ENCODE data around the gene SMC1B.
"Not testable (repeated sequence)": the region's sequence is repeated elsewhere in the genome, so short reads cannot be mapped to it uniquely, and the experiment has no call there.

SMC1B gene

GRCh38 chr22:45332001-45332400 lies 81.4 kb downstream of the SMC1B start:
- H3K9me3 ChIP-seq (ENCODE audit: control insufficient read depth, low read length), result no peaks in the 10 kb centered on the region
- no peaks in the 10 kb centered on the region for H3K4me1 ChIP-seq (ENCODE audit: control insufficient read depth, insufficient read depth, low read length, poor library complexity, severe bottlenecking)
- H3K4me3 ChIP-seq (ENCODE audit: extremely low read depth, insufficient read depth, low read length, poor library complexity, severe bottlenecking), result no peak overlapping the region
- no peak overlapping the region for H3K27ac ChIP-seq (ENCODE audit: low read depth, low read length, severe bottlenecking)
- WGBS, 2 experiments (ENCODE audit: insufficient coverage in 2 of 2), result 95 to 97% methylated on average over 6 of the region's 7 CpGs
- peaks cover 74% of the 10 kb centered on the region for H3K36me3 ChIP-seq (ENCODE audit: control insufficient read depth, insufficient read depth, low read length)

- Histone ChIP-seq H3K4me1 (ENCODE audit: control insufficient read depth, insufficient read depth, low read length, poor library complexity, severe bottlenecking) (no peaks in the 10 kb centered on the region), H3K9me3 (ENCODE audit: control insufficient read depth, low read length) (no peaks in the 10 kb centered on the region), H3K27ac (ENCODE audit: low read depth, low read length, severe bottlenecking) (no peak overlapping the region), H3K36me3 (ENCODE audit: control insufficient read depth, insufficient read depth, low read length) (peaks cover 70% of the 10 kb centered on the region), H3K4me3 (ENCODE audit: extremely low read depth, insufficient read depth, low read length, poor library complexity, severe bottlenecking) (no peak overlapping the region)
- whole genome bisulfite sequencing, 2 experiments (ENCODE audit: insufficient coverage in 2 of 2), result 93% methylated on average over 5 to 9 of the region's 9 CpGs
Measured at GRCh38 chr22:45331486-45331885, 81.9 kb downstream of the SMC1B start.

- Histone ChIP-seq H3K9me3 (ENCODE audit: control insufficient read depth, low read length) (no peaks in the 10 kb centered on the region), H3K36me3 (ENCODE audit: control insufficient read depth, insufficient read depth, low read length) (peaks cover 69% of the 10 kb centered on the region), H3K27ac (ENCODE audit: low read depth, low read length, severe bottlenecking) (no peak overlapping the region), H3K4me1 (ENCODE audit: control insufficient read depth, insufficient read depth, low read length, poor library complexity, severe bottlenecking) (no peaks in the 10 kb centered on the region), H3K4me3 (ENCODE audit: extremely low read depth, insufficient read depth, low read length, poor library complexity, severe bottlenecking) (no peak overlapping the region)
- 99% methylated on average over 15 to 18 of the region's 19 CpGs for WGBS, 2 experiments (ENCODE audit: insufficient coverage in 2 of 2)
Measured at GRCh38 chr22:45330548-45330947, 82.9 kb downstream of the SMC1B start.

- 97% methylated on average over 12 of the region's 12 CpGs for WGBS, 2 experiments (ENCODE audit: insufficient coverage in 2 of 2)
- H3K4me3 ChIP-seq (ENCODE audit: extremely low read depth, insufficient read depth, low read length, poor library complexity, severe bottlenecking), result no peak overlapping the region
- H3K27ac ChIP-seq (ENCODE audit: low read depth, low read length, severe bottlenecking), result no peak overlapping the region
Measured at GRCh38 chr22:45329530-45329936, 83.9 kb downstream of the SMC1B start.

GRCh38 chr22:45328822-45329529 lies 84.4 kb downstream of the SMC1B start:
- Histone ChIP-seq H3K4me3 (ENCODE audit: extremely low read depth, insufficient read depth, low read length, poor library complexity, severe bottlenecking) (no peak overlapping the region), H3K27ac (ENCODE audit: low read depth, low read length, severe bottlenecking) (no peak overlapping the region), H3K36me3 (ENCODE audit: control insufficient read depth, insufficient read depth, low read length) (peaks cover 69% of the 10 kb centered on the region), H3K4me1 (ENCODE audit: control insufficient read depth, insufficient read depth, low read length, poor library complexity, severe bottlenecking) (no peaks in the 10 kb centered on the region), H3K9me3 (ENCODE audit: control insufficient read depth, low read length) (no peaks in the 10 kb centered on the region)
- WGBS, 2 experiments (ENCODE audit: insufficient coverage in 2 of 2), result 90 to 95% methylated on average over 6 to 8 of the region's 8 CpGs

More at GRCh38 chr22:45329530-45329936, 83.9 kb downstream of the SMC1B start:
- Histone ChIP-seq H3K4me1 (ENCODE audit: control insufficient read depth, insufficient read depth, low read length, poor library complexity, severe bottlenecking) (no peaks in the 10 kb centered on the region), H3K9me3 (ENCODE audit: control insufficient read depth, low read length) (no peaks in the 10 kb centered on the region), H3K36me3 (ENCODE audit: control insufficient read depth, insufficient read depth, low read length) (peaks cover 66% of the 10 kb centered on the region)

GRCh38 chr22:45328261-45328660 lies 85.1 kb downstream of the SMC1B start:
- H3K4me1 ChIP-seq (ENCODE audit: control insufficient read depth, insufficient read depth, low read length, poor library complexity, severe bottlenecking); H3K9me3 ChIP-seq (ENCODE audit: control insufficient read depth, low read length); H3K4me3 ChIP-seq (ENCODE audit: extremely low read depth, insufficient read depth, low read length, poor library complexity, severe bottlenecking); H3K27ac ChIP-seq (ENCODE audit: low read depth, low read length, severe bottlenecking): not testable (repeated sequence)
- H3K36me3 ChIP-seq (ENCODE audit: control insufficient read depth, insufficient read depth, low read length), result peaks cover 77% of the 10 kb centered on the region
- 86 to 100% methylated on average over 4 to 6 of the region's 8 CpGs for WGBS, 2 experiments (ENCODE audit: insufficient coverage in 2 of 2)

GRCh38 chr22:45324311-45324711 lies 89.1 kb downstream of the SMC1B start:
- no peaks in the 10 kb centered on the region for H3K9me3 ChIP-seq (ENCODE audit: control insufficient read depth, low read length)
- H3K4me1 ChIP-seq (ENCODE audit: control insufficient read depth, insufficient read depth, low read length, poor library complexity, severe bottlenecking), result peaks cover under 1% of the 10 kb centered on the region
- H3K36me3 ChIP-seq (ENCODE audit: control insufficient read depth, insufficient read depth, low read length), result peaks cover 58% of the 10 kb centered on the region
- no peak overlapping the region for H3K27ac ChIP-seq (ENCODE audit: low read depth, low read length, severe bottlenecking)
- 95 to 100% methylated on average over 8 to 10 of the region's 12 CpGs for WGBS, 2 experiments (ENCODE audit: insufficient coverage in 2 of 2)
- H3K4me3 ChIP-seq (ENCODE audit: extremely low read depth, insufficient read depth, low read length, poor library complexity, severe bottlenecking), result no peak overlapping the region

- H3K27ac ChIP-seq (ENCODE audit: low read depth, low read length, severe bottlenecking), result no peak overlapping the region
- no peaks in the 10 kb centered on the region for H3K9me3 ChIP-seq (ENCODE audit: control insufficient read depth, low read length)
- 80 to 84% methylated on average over 7 of the region's 7 CpGs for WGBS, 2 experiments (ENCODE audit: insufficient coverage in 2 of 2)
- H3K4me1 ChIP-seq (ENCODE audit: control insufficient read depth, insufficient read depth, low read length, poor library complexity, severe bottlenecking), result peaks cover 7% of the 10 kb centered on the region
- no peak overlapping the region for H3K4me3 ChIP-seq (ENCODE audit: extremely low read depth, insufficient read depth, low read length, poor library complexity, severe bottlenecking)
- H3K36me3 ChIP-seq (ENCODE audit: control insufficient read depth, insufficient read depth, low read length), result peaks cover 55% of the 10 kb centered on the region
Measured at GRCh38 chr22:45323695-45324094, 89.7 kb downstream of the SMC1B start.

- Histone ChIP-seq H3K27ac (ENCODE audit: low read depth, low read length, severe bottlenecking) (no peak overlapping the region), H3K36me3 (ENCODE audit: control insufficient read depth, insufficient read depth, low read length) (peaks cover 52% of the 10 kb centered on the region), H3K9me3 (ENCODE audit: control insufficient read depth, low read length) (no peaks in the 10 kb centered on the region), H3K4me3 (ENCODE audit: extremely low read depth, insufficient read depth, low read length, poor library complexity, severe bottlenecking) (no peak overlapping the region), H3K4me1 (ENCODE audit: control insufficient read depth, insufficient read depth, low read length, poor library complexity, severe bottlenecking) (peaks cover 13% of the 10 kb centered on the region)
- WGBS, 2 experiments (ENCODE audit: insufficient coverage in 2 of 2), result 96 to 97% methylated on average over 20 to 22 of the region's 24 CpGs
Measured at GRCh38 chr22:45322873-45323525, 90.4 kb downstream of the SMC1B start.

- Histone ChIP-seq H3K9me3 (ENCODE audit: control insufficient read depth, low read length) (no peaks in the 10 kb centered on the region), H3K36me3 (ENCODE audit: control insufficient read depth, insufficient read depth, low read length) (peaks cover 42% of the 10 kb centered on the region)
- 97 to 98% methylated on average over 8 to 11 of the region's 12 CpGs for WGBS, 2 experiments (ENCODE audit: insufficient coverage in 2 of 2)
Measured at GRCh38 chr22:45321827-45322226, 91.6 kb downstream of the SMC1B start.

GRCh38 chr22:45320357-45320976 lies 92.9 kb downstream of the SMC1B start:
- H3K27ac ChIP-seq (ENCODE audit: low read depth, low read length, severe bottlenecking), result no peak overlapping the region

More at GRCh38 chr22:45321827-45322226, 91.6 kb downstream of the SMC1B start:
- peaks cover 18% of the 10 kb centered on the region for H3K4me1 ChIP-seq (ENCODE audit: control insufficient read depth, insufficient read depth, low read length, poor library complexity, severe bottlenecking)
- no peak overlapping the region for H3K4me3 ChIP-seq (ENCODE audit: extremely low read depth, insufficient read depth, low read length, poor library complexity, severe bottlenecking)
- no peak overlapping the region for H3K27ac ChIP-seq (ENCODE audit: low read depth, low read length, severe bottlenecking)

More at GRCh38 chr22:45320357-45320976, 92.9 kb downstream of the SMC1B start:
- Histone ChIP-seq H3K4me1 (ENCODE audit: control insufficient read depth, insufficient read depth, low read length, poor library complexity, severe bottlenecking) (peaks cover 18% of the 10 kb centered on the region), H3K36me3 (ENCODE audit: control insufficient read depth, insufficient read depth, low read length) (peaks cover 32% of the 10 kb centered on the region), H3K4me3 (ENCODE audit: extremely low read depth, insufficient read depth, low read length, poor library complexity, severe bottlenecking) (no peak overlapping the region), H3K9me3 (ENCODE audit: control insufficient read depth, low read length) (no peaks in the 10 kb centered on the region)
- WGBS, 2 experiments (ENCODE audit: insufficient coverage in 2 of 2), result 88 to 90% methylated on average over 4 to 5 of the region's 9 CpGs
